ENCODE measurements around the gene TBX1. TPM values are rescaled to one million over a fixed set of nuclear protein-coding genes. Genes with fewer than 3 reads are reported as not detected.

Gene TBX1
- total RNA-seq, 1 donor from 2014 or later: 13.5 TPM

DNA sequence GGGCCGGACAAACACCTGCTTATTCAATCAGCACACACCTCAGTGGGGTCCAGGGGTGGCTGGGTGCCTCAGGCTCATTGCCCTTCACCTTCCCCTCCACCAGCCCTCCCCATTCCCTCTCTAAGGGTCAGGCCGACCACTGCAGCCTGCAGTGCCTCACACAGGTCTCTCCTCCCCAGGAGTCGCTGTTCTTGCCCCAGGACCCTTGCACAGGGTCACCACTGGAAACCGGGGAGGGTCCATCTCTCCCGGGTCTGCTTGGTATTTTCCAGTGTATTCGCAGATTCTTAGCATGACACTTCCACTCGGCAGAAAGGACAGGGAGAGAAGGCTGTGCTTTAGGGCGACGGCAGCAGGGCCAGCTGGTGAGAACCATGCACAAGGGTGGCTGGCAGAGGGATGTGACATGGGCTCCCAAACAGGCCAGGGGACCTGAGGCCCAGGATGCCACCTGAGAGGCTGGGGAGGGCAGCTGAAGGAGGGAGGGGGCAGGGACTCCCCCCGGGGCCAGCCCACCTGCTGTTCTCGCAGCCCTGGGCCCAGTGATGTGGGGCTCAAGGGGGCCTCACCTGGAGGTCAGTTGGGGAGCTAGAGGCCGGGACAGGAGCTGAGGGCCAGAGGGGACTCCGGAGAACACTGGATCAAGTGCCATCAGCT, 16.1 kb upstream of the TBX1 start:
- DNase-seq (no peak), ATAC-seq (no peak)
- Histone ChIP-seq H3K27me3 (ENCODE audit: low read depth) (no peaks in the 10 kb centered on the region), H3K9me3 (no peaks in the 10 kb centered on the region), H3K4me1 (no peaks in the 10 kb centered on the region), H3K4me3 (no peak overlapping the region), H3K27ac (no peak overlapping the region), H3K36me3 (no peaks in the 10 kb centered on the region)
- intact Hi-C loops (cut with DNase I): no loop called here
- TF ChIP-seq, protein P1, sequence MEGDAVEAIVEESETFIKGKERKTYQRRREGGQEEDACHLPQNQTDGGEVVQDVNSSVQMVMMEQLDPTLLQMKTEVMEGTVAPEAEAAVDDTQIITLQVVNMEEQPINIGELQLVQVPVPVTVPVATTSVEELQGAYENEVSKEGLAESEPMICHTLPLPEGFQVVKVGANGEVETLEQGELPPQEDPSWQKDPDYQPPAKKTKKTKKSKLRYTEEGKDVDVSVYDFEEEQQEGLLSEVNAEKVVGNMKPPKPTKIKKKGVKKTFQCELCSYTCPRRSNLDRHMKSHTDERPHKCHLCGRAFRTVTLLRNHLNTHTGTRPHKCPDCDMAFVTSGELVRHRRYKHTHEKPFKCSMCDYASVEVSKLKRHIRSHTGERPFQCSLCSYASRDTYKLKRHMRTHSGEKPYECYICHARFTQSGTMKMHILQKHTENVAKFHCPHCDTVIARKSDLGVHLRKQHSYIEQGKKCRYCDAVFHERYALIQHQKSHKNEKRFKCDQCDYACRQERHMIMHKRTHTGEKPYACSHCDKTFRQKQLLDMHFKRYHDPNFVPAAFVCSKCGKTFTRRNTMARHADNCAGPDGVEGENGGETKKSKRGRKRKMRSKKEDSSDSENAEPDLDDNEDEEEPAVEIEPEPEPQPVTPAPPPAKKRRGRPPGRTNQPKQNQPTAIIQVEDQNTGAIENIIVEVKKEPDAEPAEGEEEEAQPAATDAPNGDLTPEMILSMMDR (IDR thresholded peaks at IDR 0.05): no peak

DNA sequence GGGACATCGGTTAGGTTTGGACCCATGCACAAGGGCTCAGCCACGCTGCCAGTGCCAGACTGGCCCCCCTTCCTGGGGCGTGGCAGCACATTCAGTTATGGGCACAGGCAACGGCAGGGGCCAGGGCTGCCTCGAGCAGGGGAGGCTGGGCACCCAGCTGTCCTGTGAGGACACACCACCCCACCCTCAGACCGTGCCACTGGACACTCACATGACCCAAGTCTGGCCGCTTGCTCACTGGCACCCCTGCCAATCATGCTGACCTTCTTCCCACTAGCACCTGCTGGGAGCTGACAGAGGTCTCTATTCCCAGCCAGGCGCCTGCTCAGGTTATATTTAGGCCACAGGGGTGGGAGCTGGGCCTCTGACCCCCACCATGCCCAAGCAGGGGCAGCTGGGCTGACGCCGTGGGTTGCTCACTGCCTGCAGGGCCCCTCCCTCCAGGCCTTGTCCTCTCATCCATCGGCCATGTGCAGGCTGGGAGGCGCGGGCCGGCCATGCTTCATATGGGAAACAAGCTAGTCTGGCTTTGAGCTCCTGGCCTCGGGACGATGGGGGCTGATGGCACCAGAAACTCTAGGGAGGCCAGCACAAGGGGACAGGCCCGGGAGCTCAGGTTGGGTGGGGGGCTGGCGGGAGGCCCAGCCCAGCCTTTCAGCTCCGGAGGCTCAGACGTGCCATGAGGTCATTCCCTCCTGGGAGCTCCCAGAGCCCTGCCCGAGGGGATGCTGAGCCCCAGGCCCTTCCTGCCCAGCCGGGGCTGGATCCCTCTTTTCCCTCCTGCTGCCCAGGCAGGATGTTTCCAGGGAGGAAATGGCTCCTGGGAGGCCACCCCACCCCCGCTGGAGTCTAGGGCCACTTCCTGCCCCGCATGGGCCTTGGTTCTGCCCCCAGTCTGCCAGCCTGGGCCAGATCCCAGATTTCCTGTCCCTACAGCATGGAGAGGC, 15.2 kb upstream of the TBX1 start:
- intact Hi-C loops (cut with DNase I): no loop called here
- Histone ChIP-seq H3K9me3 (no peaks in the 10 kb centered on the region), H3K27me3 (ENCODE audit: low read depth) (peaks cover 8% of the 10 kb centered on the region), H3K27ac (no peak overlapping the region), H3K36me3 (no peaks in the 10 kb centered on the region), H3K4me3 (no peak overlapping the region), H3K4me1 (no peaks in the 10 kb centered on the region)
- DNase-seq (no peak), ATAC-seq (no peak)
- TF ChIP-seq, protein P1 (IDR thresholded peaks at IDR 0.05): no peak

DNA sequence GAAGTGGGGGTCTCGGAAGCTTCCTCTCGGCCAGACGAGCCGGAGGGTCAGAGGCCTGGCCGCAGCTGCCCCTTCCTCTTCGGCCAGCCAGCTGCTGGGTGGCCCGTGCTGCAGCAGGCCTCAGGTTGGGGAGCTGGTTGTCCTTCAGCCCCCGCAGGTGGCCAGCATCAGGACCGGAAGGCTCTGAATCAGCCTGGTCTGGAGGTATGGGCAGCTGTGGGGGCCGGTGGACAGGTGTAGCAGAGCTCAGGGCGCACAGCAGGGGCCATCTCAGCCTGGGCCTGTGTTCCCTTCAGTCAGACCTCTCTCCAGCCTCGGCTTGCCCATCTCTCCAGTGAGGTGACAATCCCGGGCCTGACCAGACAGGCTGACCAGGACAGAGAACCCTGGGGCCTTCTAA, 13.9 kb upstream of the TBX1 start:
- TF ChIP-seq, protein P1 (IDR thresholded peaks at IDR 0.05): no peak
- Histone ChIP-seq H3K27me3 (ENCODE audit: low read depth) (peaks cover 12% of the 10 kb centered on the region), H3K4me1 (no peaks in the 10 kb centered on the region), H3K27ac (no peak overlapping the region), H3K4me3 (no peak overlapping the region), H3K36me3 (no peaks in the 10 kb centered on the region), H3K9me3 (no peaks in the 10 kb centered on the region)
- DNase-seq (no peak), ATAC-seq (no peak)
- intact Hi-C loops (cut with DNase I): no loop called here

DNA sequence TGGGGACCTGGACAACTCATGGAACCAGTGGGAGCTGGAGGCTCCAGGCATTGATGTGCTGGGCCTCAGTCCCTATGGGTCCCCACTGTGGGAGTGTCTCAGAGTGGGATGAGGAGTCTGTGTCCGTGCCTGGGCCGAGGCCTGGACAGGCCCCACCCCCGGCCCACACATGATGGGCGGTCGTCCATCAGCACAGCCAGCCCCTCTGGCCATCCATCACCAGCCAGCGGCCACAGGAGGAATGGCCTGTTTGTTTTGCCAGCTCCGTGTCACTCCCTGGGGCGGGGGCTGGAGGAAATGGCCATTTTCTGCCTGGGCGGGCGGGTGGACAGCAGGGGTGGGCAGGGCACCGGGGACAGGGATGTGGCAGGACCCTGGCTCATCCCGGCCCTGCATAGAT, 13.0 kb upstream of the TBX1 start:
- DNase-seq (no peak), ATAC-seq (no peak)
- intact Hi-C loops (cut with DNase I): no loop called here
- Histone ChIP-seq H3K4me1 (no peaks in the 10 kb centered on the region), H3K27ac (no peak overlapping the region), H3K9me3 (no peaks in the 10 kb centered on the region), H3K27me3 (ENCODE audit: low read depth) (peaks cover 21% of the 10 kb centered on the region), H3K36me3 (no peaks in the 10 kb centered on the region), H3K4me3 (no peak overlapping the region)
- TF ChIP-seq, protein P1 (IDR thresholded peaks at IDR 0.05): no peak

DNA sequence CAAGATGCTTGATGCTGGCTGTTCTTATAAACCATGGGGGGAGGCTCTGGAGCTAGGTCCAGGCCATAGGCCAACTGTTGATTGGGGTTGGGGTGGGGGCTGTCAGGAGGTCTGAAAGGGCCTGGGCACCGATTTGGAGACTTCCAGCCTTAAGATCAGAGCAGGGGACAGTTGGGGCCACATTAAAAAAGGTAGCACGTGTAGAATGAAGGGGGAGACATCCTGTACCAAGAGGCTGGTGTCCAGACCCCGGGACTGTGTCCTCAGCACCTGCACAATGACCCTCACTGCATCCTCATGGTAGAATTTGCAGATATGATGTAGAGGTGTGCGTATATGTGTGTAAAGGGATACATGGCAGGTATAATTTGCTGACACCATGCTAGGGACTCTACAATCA, 12.4 kb upstream of the TBX1 start:
- no peaks in the 10 kb centered on the region for H3K4me1 ChIP-seq
- TF ChIP-seq, protein P1 (IDR thresholded peaks at IDR 0.05): no peak
- no peaks in the 10 kb centered on the region for H3K9me3 ChIP-seq
- no peak overlapping the region for H3K4me3 ChIP-seq
- ATAC-seq (no peak), DNase-seq (no peak)
- no peak overlapping the region for H3K27ac ChIP-seq
- intact Hi-C loops (cut with DNase I): no loop called here
- H3K36me3 ChIP-seq: no peaks in the 10 kb centered on the region
- H3K27me3 ChIP-seq (ENCODE audit: low read depth): peaks cover 27% of the 10 kb centered on the region

All from lower lobe of right lung (tissue), 2 donors.